Measurements from ENCODE around the gene LEAP2. TPM values are rescaled to one million over a fixed set of nuclear protein-coding genes. Genes with fewer than 3 reads are reported as not detected.

LEAP2 gene, protein sequence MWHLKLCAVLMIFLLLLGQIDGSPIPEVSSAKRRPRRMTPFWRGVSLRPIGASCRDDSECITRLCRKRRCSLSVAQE
- 2.2 TPM for polyA plus RNA-seq (ENCODE audit: insufficient read length)

DNA sequence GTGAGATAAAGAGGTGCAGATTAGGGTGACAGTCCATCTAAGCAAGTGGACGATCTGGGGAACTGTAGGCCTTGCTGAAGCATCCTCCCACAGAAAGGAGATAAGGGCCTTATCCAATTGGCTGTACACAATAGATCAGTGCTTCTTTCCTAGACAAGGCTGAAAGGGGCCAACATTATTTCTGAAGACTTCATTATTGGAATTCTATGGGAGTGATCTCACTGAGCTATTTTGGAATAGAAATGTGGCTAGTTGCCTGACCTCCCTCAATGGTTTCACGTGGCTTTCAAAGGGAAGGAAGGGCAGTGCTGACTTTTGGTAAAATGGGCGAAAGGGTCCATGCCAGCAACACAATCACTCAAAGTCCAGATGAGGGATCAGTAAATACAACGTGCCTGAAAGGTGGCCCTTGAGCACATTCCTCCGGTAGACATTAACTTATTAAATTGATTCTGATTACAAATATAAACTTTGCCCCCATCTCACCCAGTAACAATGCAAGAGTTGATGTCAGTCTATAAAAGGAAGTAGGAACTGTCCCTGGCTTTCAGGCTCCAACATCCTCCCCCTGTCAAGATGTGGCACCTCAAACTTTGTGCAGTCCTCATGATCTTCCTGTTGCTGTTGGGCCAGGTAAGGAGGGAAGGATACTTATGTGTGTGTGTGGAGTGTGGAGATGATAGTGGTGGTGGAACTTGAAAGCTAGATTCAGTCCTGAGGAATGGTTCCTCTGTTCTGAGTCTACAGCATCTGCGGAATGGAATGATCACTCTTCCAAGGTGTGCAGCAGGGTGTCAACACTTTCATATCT lies at the start of gene LEAP2:
LEAP2 (plus strand) TSS at position 550 of the 811 bp plus-strand sequence; CDS start at position 577, 27 bp downstream.
- DNase-seq (ENCODE audit: low read depth), result no peak

DNA sequence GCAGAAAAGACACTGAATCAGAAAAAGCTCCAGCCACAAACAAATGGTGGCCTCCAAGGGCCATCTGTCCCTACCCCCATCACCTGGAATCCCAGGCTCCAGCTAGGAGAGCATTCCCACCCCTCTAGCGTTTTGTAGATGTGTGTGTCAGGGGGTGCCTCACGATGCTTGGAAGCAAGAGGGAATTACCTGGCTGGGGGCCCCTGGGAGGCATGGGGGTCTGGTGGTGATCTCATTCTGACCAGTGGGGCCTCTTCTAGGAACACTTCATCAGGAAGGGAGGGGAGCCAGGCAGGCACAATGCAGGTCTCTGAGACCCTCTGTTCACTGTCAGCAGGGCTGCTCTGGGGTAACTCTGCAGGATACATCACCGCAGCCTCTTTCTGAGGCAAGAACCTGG lies 49.0 kb upstream of the LEAP2 start:
- DNase-seq (ENCODE audit: low read depth), result no peak

DNA sequence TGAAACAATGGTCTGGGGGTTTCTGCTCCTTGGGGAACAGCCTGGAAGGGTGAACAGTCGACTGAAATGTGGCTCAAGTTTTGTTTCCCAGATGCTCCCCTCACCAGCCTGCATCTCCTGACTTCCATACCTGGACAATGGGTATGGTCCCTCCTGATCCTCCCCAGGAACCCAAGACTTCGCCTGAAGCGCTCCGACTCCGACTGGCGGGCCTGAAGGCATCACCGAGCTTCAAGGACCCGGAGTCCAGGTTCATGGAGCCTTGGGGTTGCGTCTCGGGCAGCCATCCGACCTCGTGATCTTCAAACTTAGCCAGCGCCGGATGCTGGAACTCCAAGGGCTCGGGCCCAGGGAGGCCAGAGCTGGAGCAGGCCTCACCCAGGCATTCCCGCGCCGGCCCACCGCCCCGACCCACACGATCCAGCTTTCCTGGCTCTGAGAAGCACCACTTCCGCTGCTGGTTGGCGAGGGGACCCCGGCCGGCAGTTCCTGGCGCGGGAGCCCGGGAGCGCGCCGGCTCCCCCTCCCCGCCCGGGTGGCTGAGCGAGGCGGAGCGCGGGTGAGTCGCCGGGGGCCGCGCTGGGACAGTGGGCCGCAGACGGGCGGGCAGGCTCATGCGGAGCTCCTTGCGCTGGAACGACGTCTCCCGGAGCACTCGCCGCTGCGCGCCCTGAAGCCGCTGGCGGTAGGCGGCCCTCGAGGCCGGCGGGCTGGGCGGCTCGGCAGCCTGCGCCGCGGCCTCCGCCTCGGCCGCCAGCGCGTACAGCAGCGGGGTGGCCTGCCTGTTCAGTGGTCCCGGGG lies 48.2 kb upstream of the LEAP2 start:
- DNase-seq (ENCODE audit: low read depth), result no peak

- no peak for DNase-seq (ENCODE audit: low read depth)
Measured at GRCh38 chr5:132825834-132826391, 47.6 kb upstream of the LEAP2 start.

DNA sequence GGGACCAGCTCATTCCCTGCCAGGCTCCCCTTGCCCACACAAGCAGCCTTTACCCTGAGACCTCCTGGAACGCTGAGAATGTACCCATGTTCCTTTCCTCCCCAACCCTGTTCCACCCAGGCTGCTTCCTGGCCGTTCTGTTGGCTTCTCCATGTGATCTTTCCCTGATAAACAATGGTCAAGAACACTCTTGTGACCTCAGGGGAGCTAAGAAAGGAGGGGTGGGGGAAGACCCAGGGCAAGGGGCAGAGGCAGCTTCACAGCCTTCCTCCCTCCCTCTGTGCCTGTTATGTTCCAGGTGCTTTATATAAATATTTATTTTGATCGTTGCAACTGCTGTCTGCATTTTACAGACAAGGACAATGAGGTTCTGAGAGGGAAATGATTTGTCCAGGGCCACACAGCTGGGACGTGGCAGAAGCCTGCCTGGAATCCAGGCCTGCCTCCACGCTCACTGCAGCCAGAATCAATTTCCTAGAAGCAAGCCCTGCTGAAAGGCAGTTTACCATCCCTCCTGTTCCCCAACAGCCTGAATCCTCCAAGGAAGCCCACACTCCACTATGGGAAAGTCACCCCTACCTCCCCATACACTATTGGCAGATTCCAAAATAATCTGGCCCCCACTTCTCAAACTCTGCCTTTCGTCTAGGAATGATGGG lies 46.9 kb upstream of the LEAP2 start:
- no peak for DNase-seq (ENCODE audit: low read depth)

- no peak for DNase-seq (ENCODE audit: low read depth)
Measured at GRCh38 chr5:132827943-132828673, 45.4 kb upstream of the LEAP2 start.

GRCh38 chr5:132828846-132829494 lies 44.5 kb upstream of the LEAP2 start:
- DNase-seq (ENCODE audit: low read depth), result no peak

- DNase-seq (ENCODE audit: low read depth), result peak; percentile 36
Measured at GRCh38 chr5:132829742-132830435, 43.6 kb upstream of the LEAP2 start.

- no peak for DNase-seq (ENCODE audit: low read depth)
Measured at GRCh38 chr5:132830436-132831094, 42.9 kb upstream of the LEAP2 start, which contains the start of gene SHROOM1. Gene SHROOM1 (minus strand): TSS chr5:132830647. CDS start chr5:132826140, 4,507 bp downstream.

DNA sequence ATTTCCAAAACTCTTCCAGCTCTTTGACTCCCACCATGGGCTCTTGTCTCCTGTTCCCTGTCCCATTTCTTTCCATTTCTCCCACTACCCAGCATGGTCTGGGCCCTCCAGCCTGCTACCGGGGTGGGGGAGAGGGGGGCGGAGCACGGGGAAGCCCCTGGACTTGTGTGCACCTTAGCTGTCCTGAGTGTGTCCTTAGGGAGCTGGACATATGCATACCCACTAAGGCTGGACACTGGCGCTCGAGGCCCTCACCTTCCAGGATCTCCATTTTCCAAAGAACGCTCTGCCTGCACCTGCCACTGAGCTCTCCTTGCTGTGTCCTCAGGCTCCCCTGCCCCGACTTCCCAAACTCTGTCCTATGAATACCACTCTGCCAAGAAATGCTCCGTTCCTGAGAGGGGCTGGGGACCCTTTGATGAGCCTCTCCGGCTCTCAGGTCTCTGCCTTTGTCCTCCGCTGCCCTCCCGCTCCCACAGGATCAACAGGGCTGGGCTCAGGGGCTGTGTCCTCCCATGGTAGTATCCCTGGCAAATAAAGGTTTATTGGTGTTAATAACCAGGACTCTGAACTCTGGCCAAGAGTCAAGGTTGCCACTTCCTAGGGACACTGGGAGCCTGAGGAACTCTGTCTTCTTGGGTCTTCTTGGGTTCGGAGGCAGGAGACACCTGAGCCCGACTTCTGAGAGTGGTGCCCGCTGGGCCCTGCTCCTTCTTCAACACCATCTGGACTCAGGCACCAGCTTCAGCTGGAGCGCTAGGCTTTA lies 42.2 kb upstream of the LEAP2 start:
- no peak for DNase-seq (ENCODE audit: low read depth)

- DNase-seq (ENCODE audit: low read depth), result no peak
Measured at GRCh38 chr5:132832612-132833011, 40.9 kb upstream of the LEAP2 start.

DNA sequence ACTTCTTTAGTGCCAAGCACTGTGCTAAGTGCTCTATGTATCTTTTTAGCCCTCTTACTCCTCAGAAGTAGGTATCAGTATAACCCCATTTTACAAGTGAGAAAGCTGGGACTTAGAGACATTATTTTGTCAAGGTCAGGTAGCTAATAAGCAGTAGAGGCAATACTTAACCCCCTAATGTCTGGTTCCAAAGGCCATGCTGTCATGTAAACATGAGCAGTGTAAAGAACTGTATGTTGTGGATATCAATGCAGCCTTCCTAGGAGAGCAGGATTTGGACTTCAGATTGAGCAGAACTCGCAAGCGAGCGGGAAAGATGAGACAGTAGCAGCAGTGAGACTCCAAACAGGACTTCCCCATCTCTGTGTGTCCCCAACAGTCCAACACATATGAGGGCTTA lies 39.4 kb upstream of the LEAP2 start:
- DNase-seq (ENCODE audit: low read depth), result no peak

GRCh38 chr5:132836852-132837251 lies 36.6 kb upstream of the LEAP2 start:
- no peak for DNase-seq (ENCODE audit: low read depth)

DNA sequence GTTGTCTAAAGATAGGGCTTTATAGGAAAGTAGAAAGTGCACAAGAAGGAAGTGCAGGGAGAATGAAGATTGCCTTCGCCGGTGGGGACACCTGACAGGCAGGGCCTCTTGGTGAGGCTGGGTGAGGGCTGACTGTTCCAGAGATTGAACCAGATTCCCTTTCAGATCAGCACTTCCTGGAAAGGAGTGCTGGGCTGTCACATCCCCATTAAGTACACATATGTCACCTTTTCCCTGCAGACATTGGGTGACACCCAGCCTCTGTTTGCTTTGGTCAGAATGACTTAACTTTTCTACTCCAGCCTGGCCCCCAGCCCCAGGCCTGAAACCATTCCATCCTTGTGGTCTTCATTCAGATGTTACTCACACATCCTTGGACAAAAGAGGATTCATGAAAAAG lies 35.6 kb upstream of the LEAP2 start:
- no peak for DNase-seq (ENCODE audit: low read depth)

- no peak for DNase-seq (ENCODE audit: low read depth)
Measured at GRCh38 chr5:132838516-132839282, 34.8 kb upstream of the LEAP2 start.

DNA sequence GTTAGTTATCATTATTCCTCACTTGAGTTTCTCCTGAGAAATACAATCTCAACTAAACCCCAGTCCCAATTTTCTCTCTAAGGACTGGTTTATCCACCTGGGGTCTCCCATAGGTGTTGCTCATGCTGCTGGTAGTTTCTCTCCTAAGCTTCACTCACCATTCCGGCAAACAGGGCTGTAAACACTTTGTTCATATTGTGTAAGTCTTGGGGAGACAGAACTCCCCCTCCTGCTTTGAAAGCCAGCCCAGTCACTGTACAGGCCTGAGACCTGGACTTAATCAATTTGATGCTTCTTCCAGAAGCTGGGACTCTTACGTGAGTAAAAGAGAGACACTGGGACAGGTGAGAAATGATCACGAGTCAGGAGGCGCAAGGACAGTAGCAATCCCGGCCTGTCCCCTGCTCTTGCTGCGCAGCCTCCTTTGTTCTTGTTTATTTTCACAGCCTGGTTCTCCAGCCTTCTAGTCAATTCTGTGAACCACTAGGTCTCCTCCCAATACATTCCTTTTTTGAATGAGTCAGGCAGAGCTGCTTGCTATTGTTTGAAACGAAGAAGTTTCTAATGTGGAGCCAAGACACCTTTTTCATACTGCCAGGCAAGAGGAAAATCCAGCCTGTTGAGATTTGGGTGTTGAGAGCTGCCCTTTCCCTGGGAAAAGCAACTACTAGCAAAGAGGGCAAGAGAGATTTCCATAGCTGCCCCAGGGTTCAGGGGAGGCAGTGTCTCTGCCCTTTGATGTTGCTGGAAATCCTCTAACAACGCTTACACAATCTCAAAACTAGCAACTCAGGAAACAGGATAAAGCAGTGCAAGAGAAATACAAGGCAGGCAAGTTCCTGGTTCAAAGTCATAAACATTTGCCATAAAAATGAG lies 33.8 kb upstream of the LEAP2 start:
- DNase-seq (ENCODE audit: low read depth), result no peak

GRCh38 chr5:132840313-132840712 lies 33.2 kb upstream of the LEAP2 start:
- DNase-seq (ENCODE audit: low read depth), result no peak
